OCI-LY7 (cell line): Measurements from ENCODE around the gene HAPLN2. TPM values are rescaled to one million over a fixed set of nuclear protein-coding genes. Genes with fewer than 3 reads are reported as not detected.

ENCODE experiments used
- BruUV-seq: library from RNA; stranded (reverse); fragments of 400-500 nt; replicated peaks from 2 replicates; lab custom pipeline; 2021; lab: Mats Ljungman, UMichigan
- CTCF ChIA-PET: fragments of 300-600 bp; sonication (Branson Sonifier 250); formaldehyde crosslinking; loops from one replicate; lab custom pipeline; 2022; ENCODE audit warnings: antibody characterized with exemption; ENCODE audit not compliant: unreplicated experiment; lab: Charles Lee
- POLR2A ChIA-PET: fragments of 300-600 bp; sonication (Branson Sonifier 250); formaldehyde crosslinking; loops from one replicate; lab custom pipeline; 2022; ENCODE audit warnings: antibody characterized with exemption; lab: Charles Lee
- DNase-seq: peaks from one replicate; pipeline ENCODE4 v3.0.0-alpha.2; 2015; ENCODE audit warnings: low spot score
- H2AFZ ChIP-seq: fragments of 200-600 bp; sonication (generic), shearing (Covaris generic); 2 replicates; pipeline ENCODE4 v1.6.1; 2014; ENCODE audit warnings: mild to moderate bottlenecking, antibody characterized with exemption, low read length, moderate library complexity
- H3K27ac ChIP-seq: fragments of 200-600 bp; sonication (generic); 2 replicates; pipeline ENCODE4 v1.5.1; 2014; ENCODE audit warnings: mixed run types, low read depth, mild to moderate bottlenecking, moderate library complexity, low read length, inconsistent platforms; ENCODE audit not compliant: poor library complexity, severe bottlenecking
- H3K36me3 ChIP-seq: fragments of 200-600 bp; sonication (generic); 2 replicates; pipeline ENCODE4 v1.6.1; 2014; ENCODE audit warnings: mild to moderate bottlenecking, antibody characterized with exemption, low read length, moderate library complexity, mixed read lengths; ENCODE audit not compliant: insufficient read depth
- H3K4me1 ChIP-seq: fragments of 200-600 bp; sonication (generic); 2 replicates; pipeline ENCODE4 v1.5.1; 2014; ENCODE audit warnings: mild to moderate bottlenecking, low read length; ENCODE audit not compliant: insufficient read depth, poor library complexity, severe bottlenecking
- H3K4me2 ChIP-seq: fragments of 200-600 bp; sonication (generic); 2 replicates; pipeline ENCODE4 v1.6.1; 2014; ENCODE audit warnings: mild to moderate bottlenecking, low read length
- H3K4me3 ChIP-seq: fragments of 200-600 bp; sonication (generic); 2 replicates; pipeline ENCODE4 v1.5.1; 2014; ENCODE audit warnings: mild to moderate bottlenecking, low read depth, low read length; ENCODE audit not compliant: poor library complexity, severe bottlenecking
- H3K79me2 ChIP-seq: fragments of 200-600 bp; sonication (generic); 2 replicates; pipeline ENCODE4 v1.6.1; 2016; ENCODE audit warnings: low read depth, mild to moderate bottlenecking, low read length, moderate library complexity, mixed read lengths; ENCODE audit not compliant: insufficient read depth
- H3K9me2 ChIP-seq: fragments of 200-600 bp; sonication (generic); 2 replicates; pipeline ENCODE4 v1.6.1; 2016; ENCODE audit warnings: mild to moderate bottlenecking, low read length, mixed read lengths; ENCODE audit not compliant: insufficient read depth
- H3K9me3 ChIP-seq: fragments of 200-600 bp; sonication (generic); 2 replicates; pipeline ENCODE4 v1.6.1; 2014; ENCODE audit warnings: mild to moderate bottlenecking, mixed run types, low read length, mixed read lengths
- H4K20me1 ChIP-seq: fragments of 200-600 bp; sonication (generic); 2 replicates; pipeline ENCODE4 v1.6.1; 2014; ENCODE audit warnings: mild to moderate bottlenecking, antibody characterized with exemption, low read length, moderate library complexity, mixed read lengths; ENCODE audit not compliant: insufficient read depth
- CTCF ChIP-seq: fragments of 200-600 bp; sonication (generic); conservative IDR thresholded peaks from 2 replicates; pipeline ENCODE4 v1.5.1; 2014; ENCODE audit warnings: mild to moderate bottlenecking, antibody characterized with exemption, low read length, moderate library complexity, mixed read lengths
- EZH2phosphoT487 ChIP-seq: fragments of 200-600 bp; sonication (generic); IDR thresholded peaks from 2 replicates; pipeline ENCODE4 v1.6.1; 2018; ENCODE audit warnings: low read depth, borderline replicate concordance, mild to moderate bottlenecking, mixed run types, antibody characterized with exemption, low read length, moderate library complexity, mixed read lengths
- intact Hi-C: fragments of 100-400 bp; cut with micrococcal nuclease; formaldehyde crosslinking; loops from one replicate; pipeline ENCODE4 v1.10.0; 2022; ENCODE audit not compliant: unreplicated experiment
- total RNA-seq, 2 experiments: library from RNA; depleted of rRNA in 1 of 2; stranded (reverse); fragments of >200 nt in 1 of 2; shearing (Covaris generic) in 1 of 2; gene quantifications; 2 replicates each; pipeline ENCODE4 v1.2.3, GENCODE V29; 2014 to 2022

Gene HAPLN2
- total RNA-seq, 2 experiments from 2014 or later = 0.41 to 1.1 TPM

GRCh38 chr1:156666862-156667609 is 47.8 kb downstream of the HAPLN2 start:
- intact Hi-C loops = no loop called here
- Histone ChIP-seq H3K79me2 (no peaks in the 10 kb centered on the region), H3K9me2 (no peaks in the 10 kb centered on the region), H4K20me1 (peaks cover 4% of the 10 kb centered on the region; the same call in 1 of the 2 replicates), H3K36me3 (no peaks in the 10 kb centered on the region), H3K4me1 (peaks cover 35% of the 10 kb centered on the region), H2AFZ (no peak overlapping the region), H3K27ac (no peak overlapping the region), H3K4me3 (no peak overlapping the region), H3K4me2 (no peak overlapping the region), H3K9me3 (no peaks in the 10 kb centered on the region)
- no peak for TF ChIP-seq EZH2phosphoT487
- TF ChIP-seq CTCF = no peak
- ChIA-PET POLR2A (no interaction called here), CTCF (no interaction called here)
- BruUV-seq = no TSS peak
- DNase-seq = no peak

- peaks cover 4% of the 10 kb centered on the region; the same call in 1 of the 2 replicates for H4K20me1 ChIP-seq
- TF ChIP-seq EZH2phosphoT487 (no peak), CTCF (no peak)
- intact Hi-C loops = no loop called here
- H3K9me3 ChIP-seq = no peaks in the 10 kb centered on the region
- no TSS peak for BruUV-seq
- DNase-seq = no peak
- H3K36me3 ChIP-seq = no peaks in the 10 kb centered on the region
- H3K79me2 ChIP-seq = no peaks in the 10 kb centered on the region
- no peaks in the 10 kb centered on the region for H3K9me2 ChIP-seq
- ChIA-PET CTCF (no interaction called here), POLR2A (no interaction called here)
- H3K4me3 ChIP-seq = no peak overlapping the region
- H2AFZ ChIP-seq = no peak overlapping the region
- peaks cover 30% of the 10 kb centered on the region for H3K4me1 ChIP-seq
- H3K27ac ChIP-seq = no peak overlapping the region
- no peak overlapping the region for H3K4me2 ChIP-seq
These were observed 48.4 kb downstream of the HAPLN2 start for GRCh38 chr1:156667610-156667967.
